ENCODE data around the gene CCDC148. TPM values are rescaled to one million over a fixed set of nuclear protein-coding genes. Genes with fewer than 3 reads are reported as not detected.

Gene CCDC148
- total RNA-seq, 1 donor: 0.42 TPM

DNA sequence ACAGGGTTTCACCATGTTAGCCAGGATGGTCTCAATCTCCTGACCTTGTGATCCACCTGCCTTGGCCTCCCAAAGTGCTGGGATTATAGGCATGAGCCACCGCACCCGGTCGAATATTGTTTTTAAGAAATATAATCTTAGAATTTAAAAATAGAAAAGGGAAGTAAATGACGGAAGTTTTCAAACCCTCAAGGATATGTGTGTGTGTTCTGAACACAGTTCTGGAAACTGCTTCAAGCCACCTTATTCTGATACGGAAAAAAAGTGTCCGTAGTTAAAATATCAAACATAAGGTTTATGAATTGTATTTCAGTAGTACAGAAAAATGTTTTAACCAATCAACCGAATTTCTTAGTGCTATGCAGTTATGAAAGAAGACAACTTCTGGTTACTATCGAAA, 239.0 kb downstream of the CCDC148 start:
- Histone ChIP-seq H3K4me3 (ENCODE audit: low read length) (no peak overlapping the region), H3K4me1 (ENCODE audit: insufficient read depth, low read length) (peaks cover 21% of the 10 kb centered on the region), H3K27me3 (ENCODE audit: insufficient read depth, low read length) (no peaks in the 10 kb centered on the region), H3K9me3 (ENCODE audit: low read depth, low read length) (no peaks in the 10 kb centered on the region)

DNA sequence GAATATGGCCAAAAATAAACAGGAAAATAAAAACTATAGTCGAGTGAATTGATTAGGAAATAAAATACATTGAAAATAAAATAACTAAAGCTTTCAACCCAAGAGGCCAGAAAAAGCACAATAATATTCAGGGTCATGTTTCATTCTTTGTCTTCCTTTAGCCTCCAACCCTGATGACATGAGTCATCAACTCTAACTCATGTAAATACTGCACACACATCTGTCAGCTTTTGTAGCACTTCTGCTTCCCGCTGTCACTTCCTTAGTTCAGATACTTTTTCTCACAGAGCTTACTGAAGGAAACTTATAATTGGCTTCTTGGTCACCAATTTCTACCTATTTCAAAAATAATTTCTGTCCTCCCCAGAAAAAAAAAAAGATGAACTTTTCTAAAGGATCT, 242.1 kb downstream of the CCDC148 start:
- Histone ChIP-seq H3K9me3 (ENCODE audit: low read depth, low read length) (no peaks in the 10 kb centered on the region), H3K4me3 (ENCODE audit: low read length) (no peak overlapping the region), H3K4me1 (ENCODE audit: insufficient read depth, low read length) (peaks cover 19% of the 10 kb centered on the region), H3K27me3 (ENCODE audit: insufficient read depth, low read length) (no peaks in the 10 kb centered on the region)

DNA sequence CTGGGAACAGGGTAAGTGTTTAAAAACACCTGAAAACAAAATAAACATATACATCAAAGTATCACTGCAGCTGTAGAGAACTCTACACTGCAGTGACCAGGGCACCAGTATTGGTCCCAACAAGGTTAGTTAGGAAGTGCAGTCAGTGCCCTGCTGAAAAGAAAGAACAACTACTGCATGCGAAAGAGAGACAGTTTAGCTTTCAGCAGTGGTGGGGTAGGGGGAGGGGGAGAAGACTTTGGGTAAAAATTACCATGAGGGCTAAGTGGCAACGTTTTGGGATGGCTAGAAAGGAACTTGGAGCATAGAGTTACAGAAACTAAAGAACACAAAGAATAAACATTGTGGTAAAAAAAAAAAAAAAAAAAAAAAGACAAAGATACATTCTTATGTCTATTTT, 242.8 kb downstream of the CCDC148 start:
- Histone ChIP-seq H3K4me3 (ENCODE audit: low read length) (no peak overlapping the region), H3K27me3 (ENCODE audit: insufficient read depth, low read length) (no peaks in the 10 kb centered on the region), H3K4me1 (ENCODE audit: insufficient read depth, low read length) (peaks cover 16% of the 10 kb centered on the region), H3K9me3 (ENCODE audit: low read depth, low read length) (no peaks in the 10 kb centered on the region)

DNA sequence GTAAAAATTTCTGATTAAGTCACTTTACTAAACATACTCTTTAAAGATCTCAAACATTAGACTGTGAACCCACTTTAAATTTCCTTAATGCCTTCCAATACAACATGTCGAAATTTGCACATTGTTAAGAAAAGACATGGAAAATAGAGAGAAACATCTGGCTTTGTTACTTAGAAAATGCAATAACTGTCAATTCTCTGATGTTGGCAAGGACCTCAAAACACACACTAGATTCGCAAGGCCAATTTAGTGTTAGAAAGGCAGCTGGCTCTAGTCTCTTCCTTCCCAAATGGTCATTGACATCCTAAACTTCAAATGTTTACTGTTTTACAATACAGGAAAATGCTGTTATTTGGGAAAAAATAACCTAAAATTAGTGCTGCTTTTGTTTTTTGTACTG, 244.3 kb downstream of the CCDC148 start:
- no peaks in the 10 kb centered on the region for H3K9me3 ChIP-seq (ENCODE audit: low read depth, low read length)
- H3K4me1 ChIP-seq (ENCODE audit: insufficient read depth, low read length): peaks cover 7% of the 10 kb centered on the region
- H3K27me3 ChIP-seq (ENCODE audit: insufficient read depth, low read length): no peaks in the 10 kb centered on the region
- no peak overlapping the region for H3K4me3 ChIP-seq (ENCODE audit: low read length)

DNA sequence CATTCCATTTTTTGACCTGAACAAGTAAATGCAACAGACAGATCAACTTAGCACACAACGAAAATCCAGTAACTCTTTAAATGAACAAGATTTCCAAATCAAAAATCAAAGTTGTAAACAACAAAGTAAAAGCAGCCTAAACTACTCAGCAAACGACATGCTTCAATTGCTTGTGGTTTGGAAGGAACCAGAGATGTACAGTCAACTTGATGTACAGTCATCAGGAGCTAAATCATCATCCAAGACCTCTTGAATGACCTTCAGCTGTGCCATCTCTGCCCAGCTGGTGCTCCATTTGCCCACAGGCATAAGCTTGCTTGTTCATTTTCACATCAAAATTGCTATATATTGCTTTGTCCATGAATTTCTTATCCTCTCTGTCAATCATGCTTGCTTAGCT, 245.1 kb downstream of the CCDC148 start:
- H3K9me3 ChIP-seq (ENCODE audit: low read depth, low read length): no peaks in the 10 kb centered on the region
- no peaks in the 10 kb centered on the region for H3K27me3 ChIP-seq (ENCODE audit: insufficient read depth, low read length)
- no peak overlapping the region for H3K4me3 ChIP-seq (ENCODE audit: low read length)
- peaks cover 7% of the 10 kb centered on the region for H3K4me1 ChIP-seq (ENCODE audit: insufficient read depth, low read length)

DNA sequence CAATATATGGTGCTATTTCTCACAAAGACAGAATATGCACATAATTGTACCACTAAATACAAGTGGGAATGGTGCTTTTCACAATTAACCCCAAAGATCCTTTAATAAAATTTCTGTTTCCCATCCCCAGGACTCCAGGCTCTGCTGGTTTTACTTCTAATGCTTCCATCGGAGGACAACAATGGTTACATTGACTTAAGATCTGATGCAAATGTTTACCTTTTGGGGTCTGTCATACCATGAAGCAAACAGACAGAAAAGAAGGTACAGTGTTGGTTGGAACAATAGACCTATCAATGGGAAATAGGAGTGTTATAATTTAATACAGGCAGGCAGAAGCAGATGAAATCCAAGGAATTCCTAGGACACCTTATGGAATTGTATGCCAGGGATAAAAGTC, 249.2 kb downstream of the CCDC148 start:
- Histone ChIP-seq H3K4me1 (ENCODE audit: insufficient read depth, low read length) (no peaks in the 10 kb centered on the region), H3K4me3 (ENCODE audit: low read length) (no peak overlapping the region)

DNA sequence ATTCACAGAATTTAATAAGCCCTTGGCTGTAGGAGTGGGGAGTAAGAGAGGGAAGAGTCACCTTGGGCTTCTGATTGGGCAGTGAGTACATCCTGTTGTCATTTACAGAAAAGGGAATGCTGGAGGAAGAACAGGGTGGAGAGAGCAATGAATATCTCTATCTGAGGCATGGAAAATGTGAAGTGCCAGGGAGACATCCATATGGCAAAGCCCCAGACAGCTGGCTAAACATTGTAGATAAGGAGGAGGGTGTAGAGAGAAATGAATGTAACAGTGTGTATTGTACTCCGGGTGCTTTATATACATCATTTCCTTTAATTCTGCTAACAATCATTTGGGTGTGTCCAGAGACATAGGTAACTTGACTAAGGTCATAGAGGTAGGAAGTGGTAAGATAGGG, 251.3 kb downstream of the CCDC148 start:
- Histone ChIP-seq H3K4me3 (ENCODE audit: low read length) (no peak overlapping the region), H3K9me3 (ENCODE audit: low read depth, low read length) (no peaks in the 10 kb centered on the region), H3K27me3 (ENCODE audit: insufficient read depth, low read length) (no peaks in the 10 kb centered on the region), H3K4me1 (ENCODE audit: insufficient read depth, low read length) (no peaks in the 10 kb centered on the region)

More for the DNA sequence above, 249.2 kb downstream of the CCDC148 start:
- Histone ChIP-seq H3K27me3 (ENCODE audit: insufficient read depth, low read length) (no peaks in the 10 kb centered on the region), H3K9me3 (ENCODE audit: low read depth, low read length) (no peaks in the 10 kb centered on the region)

DNA sequence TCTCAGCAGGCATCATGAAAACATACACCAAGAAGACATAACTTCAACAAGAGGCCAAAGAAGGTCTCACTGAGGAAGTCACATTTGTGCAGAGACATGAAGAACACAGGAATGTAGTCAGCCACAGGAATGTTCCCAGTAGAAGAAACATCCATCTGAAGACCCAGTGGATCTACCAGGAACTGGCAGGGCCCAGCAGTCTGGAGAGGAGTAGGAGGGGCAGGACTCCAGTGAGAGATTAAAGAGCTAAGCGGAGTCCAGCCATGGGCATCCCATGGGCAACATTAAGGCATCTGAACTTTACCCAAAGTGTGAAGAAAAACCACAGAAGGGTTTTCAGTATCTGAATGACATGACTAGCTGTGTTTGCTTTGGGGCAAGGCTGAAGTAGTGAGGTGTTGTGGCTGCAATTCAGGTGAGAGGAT, 251.8 kb downstream of the CCDC148 start:
- Histone ChIP-seq H3K4me3 (ENCODE audit: low read length) (no peak overlapping the region), H3K27me3 (ENCODE audit: insufficient read depth, low read length) (no peaks in the 10 kb centered on the region), H3K4me1 (ENCODE audit: insufficient read depth, low read length) (no peaks in the 10 kb centered on the region), H3K9me3 (ENCODE audit: low read depth, low read length) (no peaks in the 10 kb centered on the region)

DNA sequence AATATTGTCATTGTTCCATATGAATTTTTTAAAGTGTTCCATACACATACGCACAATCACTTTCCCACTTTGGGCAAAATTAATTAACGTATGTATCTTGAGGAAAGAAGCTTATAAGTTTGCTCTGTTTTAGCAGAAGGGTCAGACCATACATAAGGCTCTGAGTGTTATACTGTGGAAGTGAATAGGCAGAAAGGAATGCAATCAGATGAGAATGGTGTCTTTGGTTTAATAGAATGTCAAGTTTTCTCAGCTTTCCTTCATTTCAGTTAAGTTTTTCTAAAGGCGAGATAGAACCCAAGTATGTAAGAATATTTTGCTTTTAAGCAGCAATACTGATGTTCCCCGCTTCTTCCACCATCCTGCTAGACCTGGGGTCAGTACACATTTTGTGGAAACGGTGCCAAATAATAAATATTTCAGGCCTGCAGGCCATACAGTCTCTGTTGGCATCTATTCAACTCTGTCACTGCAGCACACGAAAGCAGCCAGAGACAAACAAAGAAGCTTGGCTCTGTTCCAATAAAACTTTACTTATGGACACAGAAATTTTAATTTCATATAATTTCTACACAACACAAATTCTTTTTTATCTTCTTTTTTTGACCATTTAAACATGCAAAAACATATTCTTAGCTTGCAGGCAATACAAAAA, 254.3 kb downstream of the CCDC148 start:
- Histone ChIP-seq H3K9me3 (ENCODE audit: low read depth, low read length) (no peaks in the 10 kb centered on the region), H3K4me1 (ENCODE audit: insufficient read depth, low read length) (no peaks in the 10 kb centered on the region), H3K4me3 (ENCODE audit: low read length) (no peak overlapping the region), H3K27me3 (ENCODE audit: insufficient read depth, low read length) (no peaks in the 10 kb centered on the region)

DNA sequence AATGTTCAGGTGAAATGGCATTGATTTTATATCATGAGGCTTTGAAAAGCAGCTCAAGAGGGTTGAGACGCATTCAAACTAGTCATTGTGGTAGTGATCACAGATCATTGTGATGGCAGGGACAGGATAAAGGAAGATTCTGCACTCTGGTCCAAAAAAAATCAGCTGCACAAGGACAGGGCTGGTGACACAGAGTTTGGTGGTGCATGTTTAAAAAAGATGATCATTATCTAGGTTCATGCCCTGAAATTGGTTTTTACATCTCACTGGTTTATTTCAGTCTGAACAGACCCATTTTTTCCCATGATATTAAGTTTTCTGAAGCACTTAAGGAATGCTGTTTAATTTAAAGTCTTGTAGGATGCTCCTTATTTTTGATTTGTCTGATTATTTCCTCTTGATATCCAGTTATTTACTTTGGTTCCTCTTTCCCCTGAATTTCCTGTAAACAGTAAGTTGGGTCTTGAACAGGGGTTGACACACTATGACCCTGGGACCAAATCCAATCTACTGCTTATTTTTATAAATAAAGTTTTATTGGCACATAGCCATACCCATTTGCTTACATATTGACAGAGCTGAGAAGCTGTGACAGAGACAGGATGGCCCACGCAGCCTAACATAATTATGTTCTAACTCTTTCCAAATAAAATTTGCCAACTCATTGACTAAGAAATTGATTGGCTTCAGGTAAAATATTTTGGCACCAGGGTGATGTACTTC, 256.5 kb downstream of the CCDC148 start:
- no peak overlapping the region for H3K4me3 ChIP-seq (ENCODE audit: low read length)
- H3K27me3 ChIP-seq (ENCODE audit: insufficient read depth, low read length): no peaks in the 10 kb centered on the region
- H3K4me1 ChIP-seq (ENCODE audit: insufficient read depth, low read length): no peaks in the 10 kb centered on the region
- no peaks in the 10 kb centered on the region for H3K9me3 ChIP-seq (ENCODE audit: low read depth, low read length)

DNA sequence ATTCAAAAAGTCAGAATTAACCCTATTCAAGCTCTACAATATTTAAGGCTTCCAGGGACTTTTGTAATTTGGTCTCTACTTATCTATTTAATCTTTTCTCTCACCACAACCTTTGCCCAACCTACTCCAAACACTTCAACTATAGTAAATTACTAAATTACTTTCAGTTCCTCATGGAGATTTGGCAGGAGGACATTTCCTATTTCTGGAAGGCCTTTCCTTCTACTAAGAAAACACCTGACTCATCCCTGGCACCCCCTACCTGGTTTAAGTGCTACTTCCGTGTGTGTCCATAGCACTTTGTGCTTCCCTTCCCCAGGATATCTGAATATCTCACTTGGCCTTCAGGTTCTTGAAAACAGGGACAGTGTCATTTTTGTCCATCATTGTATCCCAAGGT, 258.6 kb downstream of the CCDC148 start:
- H3K4me1 ChIP-seq (ENCODE audit: insufficient read depth, low read length): no peaks in the 10 kb centered on the region
- H3K4me3 ChIP-seq (ENCODE audit: low read length): no peak overlapping the region
- no peaks in the 10 kb centered on the region for H3K27me3 ChIP-seq (ENCODE audit: insufficient read depth, low read length)
- no peaks in the 10 kb centered on the region for H3K9me3 ChIP-seq (ENCODE audit: low read depth, low read length)

DNA sequence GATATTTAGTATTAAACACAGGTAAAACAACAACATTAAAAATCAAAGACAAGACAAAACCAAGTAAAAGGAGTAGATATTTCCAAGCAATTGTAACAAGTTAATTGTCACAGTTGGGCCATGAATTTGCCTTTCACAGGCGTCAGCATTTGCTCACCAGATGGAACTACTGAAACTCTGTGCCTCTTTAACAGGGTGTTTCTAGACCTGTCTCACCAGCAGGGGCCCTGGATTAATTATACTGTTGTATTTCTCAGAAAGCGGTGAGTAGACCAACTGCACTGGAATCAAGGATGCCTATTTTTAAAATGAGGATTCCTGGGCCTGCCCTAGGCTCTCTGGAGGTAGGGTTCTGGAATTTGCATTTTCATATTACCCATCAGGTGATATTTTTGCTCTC, 262.3 kb downstream of the CCDC148 start:
- H3K4me1 ChIP-seq (ENCODE audit: insufficient read depth, low read length): peaks cover 9% of the 10 kb centered on the region
- no peak overlapping the region for H3K4me3 ChIP-seq (ENCODE audit: low read length)
- H3K9me3 ChIP-seq (ENCODE audit: low read depth, low read length): no peaks in the 10 kb centered on the region
- H3K27me3 ChIP-seq (ENCODE audit: insufficient read depth, low read length): no peaks in the 10 kb centered on the region

DNA sequence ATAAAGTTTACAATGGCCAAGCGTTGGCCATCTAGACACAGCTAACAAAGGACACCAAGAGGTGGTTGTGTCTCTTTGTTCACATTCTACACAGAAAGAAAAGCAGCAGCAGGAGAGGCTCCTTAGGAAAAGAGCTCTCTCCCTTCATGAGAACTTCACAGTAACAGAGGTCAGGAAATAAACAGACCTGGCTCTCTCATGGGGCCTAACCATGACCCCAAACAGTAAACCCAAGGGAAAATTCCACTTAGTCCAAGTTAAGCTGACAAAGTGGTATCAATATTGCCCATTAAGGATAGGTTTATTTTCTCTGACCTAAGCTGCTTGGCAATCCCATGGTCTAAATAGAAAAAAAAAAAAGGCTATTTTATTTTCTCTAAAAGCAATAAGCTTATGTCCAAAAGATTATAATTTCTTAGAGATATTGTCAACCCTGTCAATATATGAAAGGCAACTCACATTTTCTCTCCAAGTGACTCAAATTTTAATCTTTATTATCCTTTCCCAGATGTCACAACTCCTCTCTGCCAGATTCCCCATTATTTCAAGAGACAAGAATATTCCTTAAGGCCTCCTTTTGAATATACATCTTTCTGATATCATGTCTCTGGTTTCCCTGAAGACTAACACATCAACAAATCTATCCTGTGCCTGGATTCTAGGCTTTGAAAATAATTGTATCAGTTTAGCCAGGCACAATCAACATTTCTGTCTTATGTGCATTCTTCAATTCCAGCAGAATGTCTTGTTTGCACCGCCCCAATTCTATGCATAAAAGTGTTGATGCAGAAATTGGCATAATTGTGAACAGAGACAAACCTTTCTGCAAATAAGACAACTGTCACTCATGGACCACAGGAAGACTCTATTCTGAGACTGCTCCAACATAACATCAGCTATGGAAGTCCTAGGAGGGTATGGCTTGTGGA, 263.8 kb downstream of the CCDC148 start:
- H3K9me3 ChIP-seq (ENCODE audit: low read depth, low read length): no peaks in the 10 kb centered on the region
- peaks cover 9% of the 10 kb centered on the region for H3K4me1 ChIP-seq (ENCODE audit: insufficient read depth, low read length)
- H3K4me3 ChIP-seq (ENCODE audit: low read length): no peak overlapping the region
- no peaks in the 10 kb centered on the region for H3K27me3 ChIP-seq (ENCODE audit: insufficient read depth, low read length)

DNA sequence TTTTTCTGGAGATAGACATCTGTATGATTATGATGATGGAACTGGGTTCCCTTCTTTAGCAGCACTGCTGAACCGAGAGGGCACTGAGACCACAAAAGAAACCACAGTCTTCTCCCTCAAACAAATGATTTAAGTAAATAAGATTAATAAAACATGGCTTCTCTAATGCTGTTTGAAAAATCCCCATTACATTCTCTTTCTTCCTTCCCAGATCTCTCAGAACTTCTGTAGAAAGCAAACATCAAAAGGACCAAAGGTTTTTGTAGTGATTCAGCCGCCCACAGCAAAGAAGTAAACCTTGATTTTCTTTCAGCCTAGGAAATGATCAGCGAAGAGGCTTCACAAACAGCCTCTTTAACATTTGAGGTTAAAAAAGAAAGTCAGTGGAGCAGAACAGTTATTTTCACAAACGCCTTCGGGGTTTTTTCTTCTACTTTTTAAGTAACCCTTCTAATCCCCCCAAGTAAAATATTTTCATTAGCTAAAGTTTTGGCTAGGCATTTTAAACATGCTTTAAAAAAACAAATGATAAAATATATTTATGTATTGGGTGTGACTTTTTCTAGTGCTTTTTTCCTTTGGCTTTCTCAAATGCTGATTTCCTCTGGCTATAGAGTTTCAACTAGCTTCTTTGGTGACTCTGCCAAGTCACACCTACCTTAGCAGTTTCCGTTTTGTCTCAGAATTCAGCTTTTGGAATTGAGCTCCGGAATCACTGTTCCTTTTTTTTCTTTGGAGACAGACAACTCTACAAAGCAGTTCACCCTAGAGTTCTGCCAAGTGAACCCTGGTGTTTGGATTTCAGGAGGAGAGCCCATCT, 265.3 kb downstream of the CCDC148 start:
- no peaks in the 10 kb centered on the region for H3K27me3 ChIP-seq (ENCODE audit: insufficient read depth, low read length)
- H3K9me3 ChIP-seq (ENCODE audit: low read depth, low read length): no peaks in the 10 kb centered on the region
- no peak overlapping the region for H3K4me3 ChIP-seq (ENCODE audit: low read length)
- peaks cover 9% of the 10 kb centered on the region for H3K4me1 ChIP-seq (ENCODE audit: insufficient read depth, low read length)

Measured in mononuclear cell (primary cell).